Ectodermal cell (in vitro differentiated cells): ENCODE results near the gene TRAPPC3.

Experiments
- H3K27ac ChIP-seq: 2 replicates; pipeline ENCODE4 v1.7.0; 2013; ENCODE audit warnings: mild to moderate bottlenecking, low read depth, low read length; ENCODE audit not compliant: insufficient read depth, poor library complexity, severe bottlenecking
- H3K27me3 ChIP-seq: 2 replicates; pipeline ENCODE4 v1.7.0; 2013; ENCODE audit warnings: mild to moderate bottlenecking, low read length; ENCODE audit not compliant: insufficient read depth, control insufficient read depth, poor library complexity, severe bottlenecking
- H3K36me3 ChIP-seq: one replicate; pipeline ENCODE4 v1.7.0; 2013; ENCODE audit warnings: low read length; ENCODE audit not compliant: control insufficient read depth, insufficient read depth
- H3K4me1 ChIP-seq: one replicate; pipeline ENCODE4 v1.7.0; 2013; ENCODE audit warnings: low read length; ENCODE audit not compliant: control insufficient read depth, insufficient read depth
- H3K4me3 ChIP-seq: 2 replicates; pipeline ENCODE4 v1.7.0; 2013; ENCODE audit warnings: low read depth, low read length, control low read depth; ENCODE audit not compliant: insufficient read depth
- H3K9me3 ChIP-seq: 2 replicates; pipeline ENCODE4 v1.7.0; 2013; ENCODE audit warnings: mild to moderate bottlenecking, low read length, moderate library complexity; ENCODE audit not compliant: control insufficient read depth
- WGBS, 2 experiments: methylation state at CpG; one replicate each; pipeline ENCODE4 v1.1.7; 2013; ENCODE audit warnings: missing lambda C conversion rate in 2 of 2; 5-methylcytosine and 5-hydroxymethylcytosine counted together

The TRAPPC3 gene

DNA sequence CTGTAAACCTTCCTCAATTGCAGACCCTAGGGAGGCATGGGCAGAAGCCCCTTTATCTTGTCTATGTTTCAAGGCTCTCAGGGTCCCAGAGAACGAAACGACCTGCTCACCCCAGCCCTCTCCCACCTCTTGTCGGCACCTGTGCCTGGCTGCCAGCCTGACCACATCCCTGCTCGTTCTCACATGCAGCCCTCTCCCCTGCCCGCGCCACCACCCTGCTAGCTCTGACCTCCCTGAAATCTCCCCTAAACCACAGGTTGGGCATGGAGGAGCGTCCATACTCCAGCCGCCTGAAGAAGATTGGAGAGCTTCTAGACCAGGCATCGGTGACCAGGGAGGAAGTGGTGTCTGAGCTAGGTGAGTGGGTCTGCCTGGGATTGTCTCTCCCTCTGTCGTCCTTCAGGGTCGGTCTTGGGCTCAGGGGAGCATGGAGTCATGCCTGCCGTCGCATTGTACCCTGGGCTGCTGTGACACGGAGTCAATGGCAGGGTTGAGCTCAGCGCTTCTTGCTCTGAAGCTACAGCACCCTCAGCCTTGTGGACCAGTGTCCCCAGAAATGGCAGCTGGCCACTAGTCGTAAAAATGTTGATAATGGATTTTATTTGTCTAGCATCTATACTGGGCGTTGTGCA lies 57.0 kb downstream of the TRAPPC3 start:
- Histone ChIP-seq H3K27me3 (no peaks in the 10 kb centered on the region), H3K9me3 (no peaks in the 10 kb centered on the region), H3K36me3 (peaks cover 38% of the 10 kb centered on the region), H3K4me1 (peaks cover 8% of the 10 kb centered on the region), H3K27ac (no peak overlapping the region), H3K4me3 (no peak overlapping the region)
- WGBS, 2 experiments = 95% methylated on average over 17 of the region's 17 CpGs

- H3K36me3 ChIP-seq = peaks cover 38% of the 10 kb centered on the region
These were observed 57.6 kb downstream of the TRAPPC3 start for GRCh38 chr1:36091698-36092097.

DNA sequence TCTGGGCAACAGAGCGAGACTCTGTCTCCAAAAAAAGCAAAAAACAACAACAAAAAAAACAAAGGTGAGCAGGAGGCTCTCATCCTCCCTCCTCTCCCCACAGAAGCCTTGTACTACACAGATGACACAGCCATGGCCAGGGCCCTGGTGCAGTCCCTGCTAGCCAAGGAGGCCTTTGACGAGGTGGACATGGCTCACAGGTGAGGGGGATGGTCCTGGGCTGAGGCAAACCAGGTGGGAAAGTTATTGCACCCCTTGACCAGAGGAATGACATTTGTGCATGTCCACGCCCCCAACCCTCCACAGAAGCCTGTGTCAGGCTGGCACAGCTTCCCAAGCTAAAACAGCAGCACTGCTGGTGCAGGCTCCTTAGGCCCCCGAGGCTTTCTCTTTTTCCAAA lies 58.1 kb downstream of the TRAPPC3 start:
- Histone ChIP-seq H3K36me3 (peaks cover 38% of the 10 kb centered on the region), H3K27me3 (no peaks in the 10 kb centered on the region), H3K27ac (no peak overlapping the region), H3K9me3 (no peaks in the 10 kb centered on the region), H3K4me3 (no peak overlapping the region), H3K4me1 (peaks cover 8% of the 10 kb centered on the region)
- WGBS, 2 experiments = 92 to 94% methylated on average over 4 of the region's 4 CpGs

More at GRCh38 chr1:36091698-36092097, 57.6 kb downstream of the TRAPPC3 start:
- 95 to 97% methylated on average over 13 of the region's 13 CpGs for WGBS, 2 experiments
- peaks cover 8% of the 10 kb centered on the region for H3K4me1 ChIP-seq
- H3K27me3 ChIP-seq = no peaks in the 10 kb centered on the region
- H3K4me3 ChIP-seq = no peak overlapping the region
- H3K9me3 ChIP-seq = no peaks in the 10 kb centered on the region
- no peak overlapping the region for H3K27ac ChIP-seq

DNA sequence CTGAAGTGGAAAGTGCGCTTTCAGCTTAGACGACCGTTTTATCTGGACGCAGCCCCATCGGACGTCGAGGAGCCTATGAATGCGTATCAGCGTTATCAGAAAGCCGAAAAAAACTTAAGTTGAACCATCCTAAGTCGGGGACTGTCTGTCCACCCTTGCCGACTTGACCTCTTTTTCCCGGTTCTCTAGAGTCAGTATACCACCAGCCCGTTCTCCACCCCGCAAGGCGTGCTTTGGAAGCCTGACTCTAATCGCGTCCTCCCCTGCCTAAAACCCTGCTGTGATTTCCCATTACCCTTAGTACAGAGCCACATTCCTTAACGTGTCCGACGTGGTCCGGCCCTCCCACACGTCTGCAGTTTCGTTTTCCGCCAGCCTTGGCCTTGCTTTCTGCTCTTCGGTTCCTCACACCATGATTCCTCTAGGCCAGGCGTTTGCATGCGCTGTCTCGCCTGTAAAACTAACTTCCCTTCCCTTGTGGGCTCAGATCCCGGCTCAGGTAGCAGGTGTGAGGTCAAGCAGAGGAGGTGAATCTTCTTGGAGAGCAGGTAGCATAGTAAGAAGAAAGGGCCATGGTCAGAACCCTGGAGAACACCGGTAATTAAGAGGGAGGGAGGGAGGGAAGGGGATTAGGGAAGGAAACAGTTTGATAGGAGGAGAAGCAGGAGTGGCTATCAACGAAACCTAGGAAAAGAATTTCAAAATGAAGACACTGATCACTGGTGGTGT lies 59.7 kb downstream of the TRAPPC3 start:
- H3K36me3 ChIP-seq = peaks cover 38% of the 10 kb centered on the region
- H3K27me3 ChIP-seq = no peaks in the 10 kb centered on the region
- peaks cover 13% of the 10 kb centered on the region for H3K4me1 ChIP-seq
- H3K27ac ChIP-seq = no peak overlapping the region
- H3K4me3 ChIP-seq = peak overlapping the region; percentile 99
- WGBS, 2 experiments = 15 to 16% methylated on average over 32 of the region's 32 CpGs
- H3K9me3 ChIP-seq = no peaks in the 10 kb centered on the region

GRCh38 chr1:36088577-36089392 lies 60.5 kb downstream of the TRAPPC3 start, which contains the start of gene ADPRS:
ADPRS (plus strand) TSS chr1:36088892; CDS start chr1:36088905, 13 bp downstream.
- Histone ChIP-seq H3K4me1 (peaks cover 16% of the 10 kb centered on the region), H3K36me3 (peaks cover 33% of the 10 kb centered on the region), H3K27ac (no peak within 1 kb of the TSS), H3K27me3 (no peaks in the 10 kb centered on the region), H3K4me3 (peak within 1 kb of the TSS; percentile 99), H3K9me3 (no peaks in the 10 kb centered on the region)
- WGBS, 2 experiments = 2 to 3% methylated on average over 84 of the region's 84 CpGs

GRCh38 chr1:36088265-36088576 lies 61.1 kb downstream of the TRAPPC3 start:
- peak overlapping the region; percentile 99 for H3K4me3 ChIP-seq
- no peaks in the 10 kb centered on the region for H3K9me3 ChIP-seq
- WGBS, 2 experiments = 52 to 60% methylated on average over 8 of the region's 8 CpGs
- peaks cover under 1% of the 10 kb centered on the region for H3K27me3 ChIP-seq
- H3K4me1 ChIP-seq = peaks cover 16% of the 10 kb centered on the region
- no peak overlapping the region for H3K27ac ChIP-seq
- H3K36me3 ChIP-seq = peaks cover 31% of the 10 kb centered on the region

GRCh38 chr1:36087233-36088123 lies 61.8 kb downstream of the TRAPPC3 start:
- Histone ChIP-seq H3K4me1 (peaks cover 16% of the 10 kb centered on the region), H3K27me3 (peaks cover 3% of the 10 kb centered on the region), H3K27ac (no peak overlapping the region), H3K9me3 (no peaks in the 10 kb centered on the region), H3K4me3 (no peak overlapping the region), H3K36me3 (peaks cover 24% of the 10 kb centered on the region)
- WGBS, 2 experiments = 92 to 94% methylated on average over 31 of the region's 31 CpGs
